NCI-H1048 (cell line): ENCODE measurements around the gene SLC66A1.

Source experiments
- DNase-seq: peaks from one replicate; lab custom pipeline; 2025; lab: John Stamatoyannopoulos, UW

Gene SLC66A1

GRCh38 chr1:19325368-19325957, 13.3 kb downstream of the SLC66A1 start:
- DNase-seq, result no peak

DNA sequence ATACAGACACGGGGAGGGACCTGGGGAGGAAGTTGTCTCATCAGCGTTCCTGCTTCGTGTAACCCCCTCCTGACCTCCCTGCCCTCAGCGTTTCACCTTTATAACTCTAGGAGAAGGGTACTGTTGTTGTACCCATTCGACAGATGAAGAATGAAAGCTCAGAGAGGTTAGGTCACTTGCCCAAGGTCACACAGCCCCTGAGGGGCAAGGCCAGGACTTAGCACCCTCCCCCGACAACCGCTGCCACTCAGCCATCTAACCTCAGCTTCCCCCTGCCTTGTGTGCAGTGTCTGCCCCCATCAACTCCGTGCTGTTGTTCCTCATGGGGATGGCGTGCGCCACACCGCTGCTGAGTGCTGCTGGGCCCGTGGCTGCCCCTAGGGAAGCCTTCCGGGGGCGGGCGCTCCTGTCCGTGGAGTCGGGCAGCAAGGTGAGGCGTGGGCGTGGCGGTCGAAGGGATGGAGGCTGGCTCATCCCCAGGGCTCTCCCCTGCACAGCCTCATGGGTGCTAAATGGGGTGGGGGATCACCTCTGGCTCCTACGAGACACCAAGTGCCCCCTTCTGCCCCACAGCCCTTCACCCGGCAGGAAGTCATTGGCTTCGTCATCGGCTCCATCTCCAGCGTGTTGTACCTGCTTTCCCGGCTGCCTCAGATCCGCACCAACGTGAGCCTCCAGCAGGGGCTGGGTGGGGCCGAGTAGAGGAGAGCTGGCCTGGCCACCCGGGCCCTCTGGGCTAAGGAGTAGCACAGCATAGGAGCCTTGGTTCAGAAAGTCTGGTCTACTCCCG, 14.0 kb downstream of the SLC66A1 start:
- DNase-seq, result no peak

GRCh38 chr1:19326748-19327065, 14.6 kb downstream of the SLC66A1 start:
- no peak for DNase-seq

- DNase-seq, result no peak
Measured at GRCh38 chr1:19327301-19327700, 15.2 kb downstream of the SLC66A1 start.

- no peak for DNase-seq
Measured at GRCh38 chr1:19327736-19328135, 15.6 kb downstream of the SLC66A1 start.

- no peak for DNase-seq
Measured at GRCh38 chr1:19328486-19328885, 16.4 kb downstream of the SLC66A1 start.

GRCh38 chr1:19329188-19329587, 17.1 kb downstream of the SLC66A1 start:
- no peak for DNase-seq

GRCh38 chr1:19329611-19330010, 17.5 kb downstream of the SLC66A1 start:
- no peak for DNase-seq

DNA sequence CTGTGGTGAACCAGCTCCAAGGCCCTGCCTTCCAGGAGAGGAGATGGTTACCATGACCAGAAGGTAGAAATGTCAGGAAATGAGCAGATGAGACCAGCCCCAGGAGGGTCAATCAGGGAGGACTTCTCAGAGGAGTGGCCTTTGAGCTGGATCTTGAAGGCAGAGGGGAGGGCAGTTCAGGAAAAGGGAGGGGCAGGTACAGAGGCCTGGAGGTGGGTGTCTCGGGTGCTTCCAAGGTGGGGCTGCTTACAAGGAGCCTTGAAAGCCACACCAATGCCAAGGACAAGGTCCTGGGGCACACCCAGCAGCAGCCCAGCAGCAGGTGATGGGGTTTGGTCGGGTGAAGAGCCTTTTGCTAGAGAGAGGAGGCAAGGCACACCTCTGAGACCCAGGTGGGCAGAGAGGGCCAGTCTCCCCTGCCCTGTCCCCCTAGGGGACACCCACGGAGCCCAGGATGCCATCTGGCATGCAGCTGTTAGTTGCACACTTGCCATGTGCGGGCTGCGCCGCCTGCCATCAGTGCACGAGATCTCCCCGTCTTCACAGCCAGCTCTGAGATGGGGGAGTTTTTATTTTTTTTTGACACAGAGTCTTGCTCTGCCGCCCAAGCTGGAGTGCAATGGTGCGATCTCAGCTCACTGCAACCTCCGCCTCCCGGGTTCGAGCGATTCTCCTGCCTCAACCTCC, 18.5 kb downstream of the SLC66A1 start:
- no peak for DNase-seq

DNA sequence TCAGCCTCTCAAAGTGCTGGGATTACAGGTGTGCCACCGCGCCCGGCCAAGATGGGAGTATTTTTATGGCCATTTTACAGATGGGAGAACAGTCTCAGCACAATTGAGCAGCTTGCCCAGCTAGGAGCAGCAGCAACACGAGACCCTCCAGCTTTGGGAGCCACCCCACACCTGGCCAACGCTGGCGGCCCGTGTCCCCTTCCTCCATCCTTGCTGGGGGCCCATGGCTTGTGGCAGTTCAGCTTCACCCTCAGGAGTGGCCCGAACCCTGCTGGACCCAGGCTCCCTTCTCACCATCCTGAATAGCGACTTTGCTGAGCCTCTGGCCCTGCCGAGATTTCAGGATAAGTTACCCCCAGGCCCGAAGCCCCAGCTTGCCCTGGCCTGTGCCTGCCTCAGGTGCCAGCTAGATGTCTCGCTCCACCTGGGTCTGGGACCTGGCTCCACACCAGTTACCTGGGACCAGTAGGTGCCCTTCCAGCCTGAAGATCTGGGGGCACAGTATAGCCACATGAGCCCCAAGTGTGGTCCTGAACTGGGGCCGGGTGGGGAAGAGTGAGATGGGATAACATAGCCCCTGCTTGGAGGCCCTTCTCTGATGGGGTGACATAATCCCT, 19.2 kb downstream of the SLC66A1 start:
- no peak for DNase-seq

DNA sequence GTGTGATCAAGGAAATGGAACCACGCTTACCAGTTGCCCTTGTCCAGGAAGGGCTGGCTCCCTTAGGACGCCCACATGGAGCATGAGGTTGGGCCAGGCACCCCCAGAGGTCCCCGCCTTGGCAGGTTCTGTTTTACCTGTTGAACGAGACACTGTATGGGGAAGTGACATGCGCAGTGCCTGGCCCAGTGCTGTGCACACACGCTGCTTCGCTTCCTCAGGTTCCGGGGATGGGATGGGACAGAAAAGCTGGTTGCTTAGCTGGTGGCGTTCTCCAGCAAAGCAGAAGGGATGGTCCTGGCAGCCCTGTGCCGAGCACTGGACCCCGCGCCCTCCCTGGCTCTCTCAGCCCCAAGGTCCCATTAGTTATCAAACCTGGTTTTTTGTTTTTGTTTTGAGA, 20.7 kb downstream of the SLC66A1 start:
- DNase-seq, result no peak

- no peak for DNase-seq
Measured at GRCh38 chr1:19333587-19334354, 21.6 kb downstream of the SLC66A1 start.

DNA sequence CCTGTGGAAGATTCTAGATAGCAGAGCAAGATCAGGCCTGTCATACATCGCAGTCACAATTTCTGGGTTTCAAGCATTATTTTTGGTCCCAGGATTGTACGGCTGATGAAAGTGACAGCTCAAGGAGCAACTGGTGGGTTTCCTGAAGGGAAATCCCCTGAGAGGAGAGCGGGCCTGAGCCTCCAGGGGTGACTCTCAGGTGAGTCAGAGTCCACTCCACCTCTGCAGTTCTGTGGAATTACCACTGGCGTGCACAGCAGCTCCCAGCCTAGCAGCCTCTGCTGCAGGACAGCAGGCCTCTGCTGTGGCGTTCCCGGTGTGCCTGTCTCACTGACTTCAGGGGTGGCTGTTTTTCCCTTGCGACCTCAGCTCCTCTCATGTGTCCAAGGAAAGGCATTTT, 24.4 kb downstream of the SLC66A1 start:
- no peak for DNase-seq

DNA sequence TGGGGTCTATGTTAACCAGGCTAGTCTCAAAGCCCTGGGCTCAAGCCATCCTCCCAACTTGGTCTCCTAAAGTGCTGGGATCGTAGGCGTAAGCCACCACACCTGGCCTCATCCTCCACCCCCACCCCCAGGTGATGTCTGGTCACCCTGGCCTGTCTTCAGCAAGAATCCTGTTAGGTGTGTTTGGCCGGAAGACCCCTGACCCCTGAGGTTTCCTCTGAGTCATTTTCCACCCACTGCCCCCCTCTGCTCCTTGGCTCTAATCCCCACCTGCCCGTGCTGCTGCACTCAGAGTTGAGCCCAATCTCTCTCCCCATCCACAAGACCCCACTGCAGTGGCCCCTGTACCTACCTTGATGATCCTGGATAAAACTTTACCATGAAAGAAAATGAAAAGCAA, 25.2 kb downstream of the SLC66A1 start:
- DNase-seq, result no peak

- no peak for DNase-seq
Measured at GRCh38 chr1:19338323-19338762, 26.2 kb downstream of the SLC66A1 start.

GRCh38 chr1:19339214-19339861, 27.2 kb downstream of the SLC66A1 start:
- no peak for DNase-seq

DNA sequence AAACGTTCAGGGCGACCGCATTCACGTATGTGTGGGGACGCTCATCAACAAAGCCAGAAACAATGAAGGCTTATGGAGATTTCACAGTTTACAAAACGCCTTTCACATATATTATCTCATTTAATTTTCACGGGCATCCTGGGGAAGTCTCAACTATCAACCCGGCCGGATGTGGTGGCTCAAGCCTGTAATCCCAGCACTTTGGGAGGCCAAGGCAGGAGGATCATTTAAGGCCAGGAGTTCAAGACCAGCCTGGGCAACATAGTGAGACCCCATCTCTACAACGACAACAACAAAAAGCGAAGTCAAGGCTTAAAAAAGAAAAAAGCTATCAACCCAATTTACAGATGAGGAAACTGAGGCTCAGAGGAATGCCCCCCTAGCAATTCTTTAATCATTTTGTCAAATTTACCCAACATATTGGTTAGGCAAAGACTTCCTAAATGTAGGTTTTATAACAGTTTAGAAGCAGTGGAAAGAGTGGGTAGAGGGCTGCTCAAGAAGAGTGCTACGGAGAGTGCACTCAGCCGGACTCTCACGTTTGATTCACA, 28.3 kb downstream of the SLC66A1 start:
- DNase-seq, result no peak

GRCh38 chr1:19341201-19342061, 29.3 kb downstream of the SLC66A1 start:
- peak; percentile 35 for DNase-seq

DNA sequence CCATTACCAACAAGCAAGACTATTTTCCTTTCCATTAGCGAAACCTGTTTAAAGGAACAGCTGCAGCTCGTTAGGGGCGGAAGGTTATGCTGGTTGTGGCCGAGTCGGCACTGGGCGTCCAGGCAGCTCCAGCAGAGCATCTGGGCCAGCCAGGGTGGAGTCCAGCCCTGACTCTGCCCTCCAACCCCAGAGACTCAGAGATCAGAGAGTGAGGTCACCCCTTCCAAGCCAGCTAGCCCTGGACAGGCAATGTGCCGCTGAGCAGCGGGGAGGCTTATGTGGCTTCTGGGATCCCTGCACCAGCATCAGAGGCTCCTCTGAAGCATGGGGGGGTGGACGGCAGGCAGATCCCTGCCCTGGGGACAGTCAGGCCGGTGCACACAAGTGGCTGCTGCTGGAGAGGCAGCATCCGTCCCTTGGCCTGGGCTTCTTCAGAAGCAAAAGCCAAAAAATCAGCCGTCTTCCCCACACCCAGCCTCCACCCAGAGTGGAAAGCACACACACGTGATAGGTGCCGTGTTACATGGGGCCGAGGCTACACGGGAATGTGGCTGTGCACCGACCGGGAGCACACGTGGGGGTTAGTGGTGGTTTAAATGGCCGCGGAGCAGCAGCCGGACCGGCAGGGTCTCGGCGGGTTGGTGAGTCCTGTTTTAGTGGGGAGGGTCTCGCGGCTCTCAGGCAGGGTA, 30.1 kb downstream of the SLC66A1 start:
- no peak for DNase-seq
